Body of pancreas (tissue), 4 donors: ENCODE data around the gene ELP1.

Source experiments
- CTCF ChIP-seq, 7 experiments: fragments of 450-650 bp in 4 of 7; fragments of 200-600 bp in 3 of 7; sonication (generic) in 3 of 7; IDR thresholded peaks; one replicate each; pipeline ENCODE4 v1.5.1; 2016 to 2019; ENCODE audit warnings: antibody characterized with exemption in 7 of 7
- POLR2A ChIP-seq, 3 donors: fragments of 450-650 bp; IDR thresholded peaks; one replicate each; pipeline ENCODE4 v1.6.1; 2016; ENCODE audit warnings: antibody characterized with exemption in 3 of 3, mild to moderate bottlenecking in 2 of 3

- no peak for TF ChIP-seq CTCF (IDR thresholded peaks at IDR 0.05)
- TF ChIP-seq POLR2A (IDR thresholded peaks at IDR 0.05): no peak
These were observed 56.4 kb downstream of the ELP1 start for GRCh38 chr9:108877524-108877923.
